Activated naive CD8-positive, alpha-beta T cell treated with anti-CD3 and anti-CD28 coated beads, Interleukin-2, amount 50 U/mL, for 16 hours (primary cell): ENCODE measurements around the gene NXPH1.

Source experiments
- DNase-seq: peaks from one replicate; pipeline ENCODE4 v3.0.0-alpha.2; 2020; ENCODE audit warnings: low read depth, low spot score

The NXPH1 gene

DNA sequence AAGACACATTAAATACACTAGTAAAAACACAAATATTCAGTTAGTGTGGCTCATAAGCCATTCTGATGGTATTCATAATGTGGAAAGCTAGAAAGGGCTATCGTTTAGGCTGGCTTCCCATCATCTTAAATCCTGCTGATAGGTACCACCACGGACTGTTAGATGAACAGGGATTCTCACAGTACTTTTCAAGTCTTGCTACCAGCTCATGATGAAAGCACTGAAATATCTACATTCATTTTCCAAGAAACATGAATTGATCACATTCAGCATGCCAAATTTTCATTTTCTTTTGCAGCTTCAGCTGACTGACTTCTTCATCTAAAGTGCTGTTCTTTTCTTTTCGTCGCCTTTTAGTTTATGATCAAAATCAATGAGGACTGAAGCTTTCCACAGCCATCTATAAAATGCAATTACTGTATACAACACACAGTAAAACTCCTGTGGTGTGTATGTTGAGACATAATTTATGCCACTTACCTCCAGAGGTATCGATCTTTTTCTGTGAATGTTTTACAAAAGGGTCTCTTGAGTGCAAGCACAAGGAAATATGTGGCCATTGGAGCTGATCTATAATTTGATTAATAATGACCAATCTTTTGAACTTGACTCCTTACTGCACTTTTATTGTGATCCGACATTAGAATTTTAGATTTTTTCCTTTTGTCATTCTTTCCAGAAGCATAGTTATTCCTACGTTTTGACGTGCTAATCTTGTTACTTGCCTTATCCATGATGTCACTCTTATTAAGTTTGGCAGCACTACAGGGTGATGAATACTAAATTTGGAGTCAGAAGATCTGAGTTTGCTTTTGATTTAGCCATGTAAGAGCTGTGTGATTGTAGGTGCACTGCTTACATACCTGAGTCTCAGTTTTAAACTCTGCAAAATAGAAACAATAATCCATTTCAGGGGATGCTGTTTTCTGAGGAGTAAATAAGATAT lies 58.4 kb downstream of the NXPH1 start:
- no peak for DNase-seq

DNA sequence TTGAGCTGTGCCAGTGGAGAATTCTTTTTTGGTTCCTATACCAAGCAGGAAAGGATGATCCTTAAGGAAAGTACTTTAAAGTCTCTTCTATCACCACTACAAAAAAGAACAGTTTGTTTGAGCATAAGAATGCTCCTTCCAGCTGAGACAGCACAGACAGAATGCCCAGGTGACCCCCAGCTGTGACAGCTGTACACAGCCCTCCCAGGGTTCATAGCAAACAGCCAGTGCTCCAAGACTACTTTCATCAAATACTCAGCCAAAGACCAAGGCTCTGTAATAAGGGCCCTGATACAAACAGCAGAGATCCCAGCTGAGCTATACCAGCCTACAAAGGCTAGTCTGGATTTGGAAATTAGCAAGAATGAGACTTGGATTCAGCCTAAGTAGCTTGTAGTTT lies 65.7 kb downstream of the NXPH1 start:
- no peak for DNase-seq

DNA sequence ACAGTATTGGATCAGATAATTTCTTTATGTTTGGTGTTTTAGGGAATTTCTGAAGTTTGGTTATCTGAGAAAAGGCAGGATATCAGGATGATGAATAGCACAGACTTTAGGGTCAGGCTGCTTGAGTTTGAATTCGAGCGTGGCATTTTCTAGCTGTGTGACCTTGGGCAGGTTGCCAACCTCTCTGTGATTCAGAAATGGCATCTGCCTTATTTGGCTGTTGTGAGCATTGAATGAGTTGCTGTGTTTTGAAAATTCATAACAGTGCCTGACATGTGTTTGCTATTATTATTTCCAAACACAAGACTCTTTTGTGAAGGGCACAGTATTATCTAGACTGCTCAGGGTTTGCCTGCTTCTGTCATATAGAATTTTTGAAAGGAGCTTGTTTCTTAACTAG lies 66.9 kb downstream of the NXPH1 start:
- no peak for DNase-seq

DNA sequence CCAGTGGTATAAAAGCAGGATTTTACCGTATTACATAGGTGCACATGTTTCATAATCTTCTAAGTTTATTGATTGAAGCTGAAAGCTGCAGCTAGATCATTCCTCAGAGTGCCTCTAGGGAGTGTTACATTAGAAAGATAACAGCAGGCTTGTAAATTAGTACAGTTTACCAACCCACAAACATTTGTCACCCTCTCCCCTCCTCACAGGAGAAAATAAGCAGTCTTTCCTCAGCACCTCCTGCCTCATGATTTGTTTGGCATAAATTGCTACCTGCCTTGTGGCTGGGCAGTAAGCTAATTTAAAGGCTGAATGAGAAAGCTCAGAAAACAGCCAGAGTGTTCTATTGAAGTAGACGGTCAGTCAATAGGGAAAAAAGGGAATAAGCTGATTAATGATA lies 74.2 kb downstream of the NXPH1 start:
- no peak for DNase-seq

DNA sequence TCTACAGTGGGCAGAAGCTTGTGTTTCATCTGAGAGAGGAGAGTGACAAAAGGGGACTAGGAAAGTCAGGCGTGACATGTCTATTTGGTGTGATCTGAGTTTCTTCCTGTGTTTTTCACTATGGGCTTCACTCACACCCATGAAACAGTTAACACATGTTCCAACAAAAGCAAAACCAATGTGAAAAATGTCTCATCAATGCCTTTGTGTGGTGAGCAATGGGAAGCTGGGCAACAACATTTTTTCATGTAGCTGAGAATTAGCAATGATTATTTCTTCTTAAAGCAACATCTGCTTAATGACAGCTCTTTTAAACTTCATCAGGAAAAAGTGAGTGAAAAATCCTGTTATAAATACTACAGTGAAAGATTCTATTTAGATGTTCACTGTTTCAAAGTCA lies 76.2 kb downstream of the NXPH1 start:
- no peak for DNase-seq

DNA sequence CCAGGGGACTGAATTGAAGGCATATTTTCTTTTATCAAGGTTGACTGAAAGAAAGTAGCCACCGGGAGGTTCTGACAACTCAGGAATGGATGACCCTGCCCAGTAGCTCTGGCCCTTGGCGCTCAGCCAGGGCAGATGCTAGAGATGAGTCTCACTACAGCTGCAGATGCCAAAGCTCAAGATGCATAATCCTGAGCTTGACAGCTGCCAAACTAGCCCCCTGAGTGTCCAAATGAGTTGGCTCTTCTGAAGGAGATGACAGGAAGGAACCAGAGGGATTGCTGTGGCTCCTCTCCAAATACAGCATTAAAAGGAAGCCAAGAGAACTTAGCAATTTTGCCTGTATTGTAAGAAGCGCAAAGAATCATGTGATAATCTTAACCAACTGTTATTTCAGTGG lies 78.4 kb downstream of the NXPH1 start:
- DNase-seq = no peak

GRCh38 chr7:8514781-8515519 lies 81.5 kb downstream of the NXPH1 start:
- DNase-seq = no peak

DNA sequence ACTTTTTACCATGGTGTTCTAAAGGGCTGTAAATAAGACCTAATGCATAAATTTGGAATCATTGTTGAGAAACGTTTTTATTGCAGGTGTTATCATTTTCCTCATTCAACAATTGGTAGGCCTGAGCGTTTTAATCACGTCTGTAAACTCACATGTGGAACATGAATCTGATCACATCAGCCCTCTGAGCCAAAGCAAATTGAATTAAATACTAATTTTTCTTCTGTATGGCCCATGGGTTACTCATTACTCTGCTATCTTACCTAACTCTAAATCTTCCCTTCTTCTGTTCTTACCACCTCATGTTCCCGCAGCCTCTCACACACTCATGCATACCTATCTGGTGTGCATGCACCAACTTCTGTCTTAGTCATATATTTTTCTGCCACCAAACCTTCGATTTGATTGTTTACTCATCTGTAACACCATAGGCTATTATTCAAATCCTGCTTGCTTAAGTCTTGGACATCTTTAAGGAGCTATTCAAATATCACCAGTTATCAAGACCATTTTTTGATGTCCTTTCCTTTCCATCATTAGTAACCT lies 82.3 kb downstream of the NXPH1 start:
- no peak for DNase-seq

GRCh38 chr7:8516976-8517375 lies 83.6 kb downstream of the NXPH1 start:
- DNase-seq = no peak

DNA sequence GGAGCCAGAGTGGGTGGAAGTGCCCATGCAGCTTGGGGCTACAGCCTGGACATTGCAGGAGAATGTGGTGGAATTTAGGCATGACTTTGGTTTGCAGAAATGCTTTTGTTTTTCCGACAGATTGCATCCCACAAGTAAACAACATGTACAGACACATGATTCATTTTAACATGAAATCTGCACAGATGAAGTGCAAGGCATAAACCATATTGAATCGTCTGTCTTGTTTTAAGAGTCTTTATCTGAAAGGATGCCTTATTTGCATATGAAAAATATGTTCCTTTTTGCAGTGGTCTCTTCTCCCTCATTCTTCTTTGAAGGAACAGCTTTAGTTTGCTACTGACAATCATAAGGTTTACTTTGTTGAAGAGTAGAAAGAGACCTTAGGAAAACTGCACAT lies 94.9 kb downstream of the NXPH1 start:
- DNase-seq = no peak

DNA sequence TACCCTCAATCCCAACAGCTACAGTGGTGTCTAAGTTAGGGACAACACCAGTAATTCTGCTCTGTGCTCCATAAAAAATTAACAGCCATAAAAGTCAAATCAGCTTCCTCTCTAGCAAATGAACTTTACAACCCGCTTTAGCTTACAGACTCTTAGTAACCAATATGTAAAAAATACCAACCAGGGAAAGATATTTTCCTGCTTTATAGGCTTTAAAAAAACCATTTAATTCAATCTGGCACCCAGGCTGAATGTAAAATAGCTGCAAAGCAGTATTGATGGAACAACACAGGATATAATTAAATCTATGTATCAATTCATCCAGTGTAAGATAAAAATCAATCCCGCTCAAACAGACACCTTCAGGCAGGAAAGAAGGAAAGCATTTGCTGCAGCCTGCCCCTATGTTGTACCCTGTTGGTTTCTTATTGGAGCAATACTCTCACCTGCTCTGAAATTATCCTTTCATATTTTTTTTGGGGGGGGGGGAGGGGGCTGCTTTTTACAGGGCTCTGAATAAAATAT lies 98.6 kb downstream of the NXPH1 start:
- no peak for DNase-seq

GRCh38 chr7:8536431-8536830 lies 103.0 kb downstream of the NXPH1 start:
- DNase-seq = no peak

GRCh38 chr7:8549046-8549445 lies 115.6 kb downstream of the NXPH1 start:
- no peak for DNase-seq

DNA sequence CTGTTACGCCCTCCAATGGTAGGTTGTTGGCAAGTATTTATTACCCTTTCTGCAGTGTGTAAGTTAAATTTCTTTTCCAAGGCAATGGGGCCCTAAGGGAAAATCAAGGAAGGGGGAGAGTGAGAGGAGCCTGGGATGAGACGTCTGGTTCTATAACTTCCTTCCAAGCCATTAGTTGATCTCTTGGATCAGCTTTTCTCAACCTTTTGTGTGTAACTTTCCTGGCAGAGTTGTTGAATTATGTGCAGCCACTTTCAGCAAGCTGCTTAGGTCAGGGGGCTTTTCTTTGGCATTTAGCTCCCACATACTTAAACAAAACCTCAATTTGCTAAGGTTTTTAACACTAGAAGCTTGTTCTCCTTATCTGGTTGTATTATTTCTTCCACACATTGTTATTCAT lies 127.1 kb downstream of the NXPH1 start:
- DNase-seq = no peak

- DNase-seq = no peak
Measured at GRCh38 chr7:8561449-8561848, 128.0 kb downstream of the NXPH1 start.

GRCh38 chr7:8564281-8564680 lies 130.9 kb downstream of the NXPH1 start:
- no peak for DNase-seq

- DNase-seq = no peak
Measured at GRCh38 chr7:8566016-8566415, 132.6 kb downstream of the NXPH1 start.

DNA sequence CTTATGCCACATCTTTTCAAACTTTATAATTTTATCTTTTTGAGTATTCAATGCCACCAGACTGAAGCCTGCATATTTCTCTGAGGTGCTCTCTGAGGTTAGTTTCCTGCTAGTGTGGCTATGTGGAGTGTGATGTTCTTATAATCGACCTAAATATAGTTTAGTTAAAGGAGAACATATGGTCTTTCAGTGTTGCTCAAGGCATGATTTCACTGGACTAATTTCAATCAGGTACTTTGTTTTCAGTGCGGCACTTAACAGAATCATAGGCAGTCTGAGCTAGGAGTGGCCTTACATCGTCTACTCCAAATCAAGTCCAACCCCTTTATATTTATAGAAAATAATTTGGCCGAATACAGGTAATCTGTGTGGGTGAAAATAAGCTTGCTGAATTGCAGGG lies 134.2 kb downstream of the NXPH1 start:
- DNase-seq = no peak

DNA sequence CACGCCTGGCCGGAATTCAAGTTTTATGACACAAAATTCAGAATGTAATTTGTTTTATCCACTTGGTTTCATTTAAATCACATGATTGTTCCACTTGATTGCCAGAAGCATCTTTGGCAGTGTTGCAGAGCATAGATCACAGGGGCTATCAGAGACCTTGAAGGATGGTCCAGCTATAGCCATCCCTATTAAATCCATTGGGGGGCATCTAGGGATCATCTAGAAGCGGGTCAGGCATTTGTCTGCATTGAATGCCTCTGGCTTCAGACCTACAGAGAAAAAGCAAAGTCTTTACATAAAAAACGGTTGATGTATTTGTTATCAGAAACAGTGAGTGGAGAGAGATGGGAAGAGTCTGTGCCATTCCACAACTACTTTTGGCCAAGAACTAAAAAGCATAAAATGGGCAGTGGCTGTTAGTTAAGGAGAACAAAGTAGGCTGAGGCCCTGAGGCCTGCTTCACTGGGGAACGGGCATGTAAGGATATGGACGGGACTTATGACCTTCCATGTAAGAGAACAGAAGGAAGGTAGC lies 146.3 kb downstream of the NXPH1 start:
- no peak for DNase-seq

GRCh38 chr7:8581842-8582241 lies 148.4 kb downstream of the NXPH1 start:
- no peak for DNase-seq

- DNase-seq = no peak
Measured at GRCh38 chr7:8582728-8583127, 149.3 kb downstream of the NXPH1 start.

DNA sequence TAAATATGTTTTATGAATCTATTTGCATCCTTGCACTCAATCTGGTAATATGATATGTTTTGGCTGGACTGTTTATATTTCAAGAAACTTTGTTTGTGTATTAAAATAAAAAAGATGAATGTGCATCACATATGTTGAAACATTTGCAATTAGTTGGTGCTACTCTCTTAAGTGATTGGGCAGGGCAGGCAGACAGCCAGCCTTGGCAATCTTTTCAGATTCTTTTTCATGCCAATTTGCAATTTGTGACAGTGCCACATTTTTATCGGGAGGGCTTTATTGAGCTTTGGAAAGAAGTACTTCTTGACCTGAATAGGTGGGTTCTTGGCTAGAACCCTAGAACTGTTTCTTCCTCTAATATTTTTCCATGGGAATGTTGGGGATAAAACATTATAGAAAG lies 152.2 kb downstream of the NXPH1 start:
- no peak for DNase-seq
